T-helper 9 cell (primary cell): ENCODE results near the gene SORCS1.
"Not testable (repeated sequence)": the region's sequence is repeated elsewhere in the genome, so short reads cannot be mapped to it uniquely, and the experiment has no call there.

Source experiments
- DNase-seq: peaks from one replicate; pipeline ENCODE4 v3.0.0-alpha.2; 2020

Gene SORCS1

DNA sequence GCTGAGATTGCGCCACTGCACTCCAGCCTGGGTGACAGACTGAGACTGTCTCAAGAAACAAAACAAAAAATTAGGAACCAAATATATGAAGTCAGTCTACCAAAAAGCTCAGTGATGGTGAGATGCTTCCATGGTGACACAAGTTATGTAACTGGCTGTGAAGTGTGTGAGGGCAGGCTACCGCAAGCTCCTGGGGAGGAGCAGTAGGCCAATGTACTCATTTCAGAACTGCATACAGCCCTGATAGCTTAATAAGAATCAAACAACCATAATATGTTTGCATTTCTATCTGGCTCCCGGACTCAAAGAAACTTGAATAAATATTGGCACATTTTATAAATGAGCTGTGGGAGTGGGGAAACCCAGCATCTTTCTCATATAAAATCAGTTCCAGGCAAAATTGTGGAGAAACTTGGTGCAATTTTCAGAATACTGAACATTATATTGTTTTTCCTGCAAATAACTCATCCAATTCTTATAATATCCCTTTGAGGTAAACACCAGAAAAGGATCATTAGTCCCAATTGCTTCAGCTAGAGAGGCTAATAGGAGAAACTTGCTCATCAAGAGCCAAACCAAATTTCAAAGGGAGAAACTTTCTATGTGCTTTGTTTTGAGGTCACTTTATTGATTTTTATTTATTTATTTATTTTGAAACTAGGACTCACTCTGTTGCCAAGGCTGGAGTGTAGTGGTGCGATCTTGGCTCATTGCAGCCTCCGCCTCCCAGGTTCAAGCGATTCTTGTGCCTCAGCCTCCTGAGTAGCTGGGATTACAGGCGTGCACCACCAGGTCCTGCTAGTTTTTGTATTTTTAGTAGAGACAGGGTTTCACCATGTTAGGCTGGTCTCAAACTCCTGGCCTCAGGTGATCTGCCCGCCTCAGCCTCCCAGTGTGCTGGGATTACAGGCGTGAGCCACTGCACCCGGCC is 127.0 kb downstream of the SORCS1 start:
- no peak for DNase-seq

DNA sequence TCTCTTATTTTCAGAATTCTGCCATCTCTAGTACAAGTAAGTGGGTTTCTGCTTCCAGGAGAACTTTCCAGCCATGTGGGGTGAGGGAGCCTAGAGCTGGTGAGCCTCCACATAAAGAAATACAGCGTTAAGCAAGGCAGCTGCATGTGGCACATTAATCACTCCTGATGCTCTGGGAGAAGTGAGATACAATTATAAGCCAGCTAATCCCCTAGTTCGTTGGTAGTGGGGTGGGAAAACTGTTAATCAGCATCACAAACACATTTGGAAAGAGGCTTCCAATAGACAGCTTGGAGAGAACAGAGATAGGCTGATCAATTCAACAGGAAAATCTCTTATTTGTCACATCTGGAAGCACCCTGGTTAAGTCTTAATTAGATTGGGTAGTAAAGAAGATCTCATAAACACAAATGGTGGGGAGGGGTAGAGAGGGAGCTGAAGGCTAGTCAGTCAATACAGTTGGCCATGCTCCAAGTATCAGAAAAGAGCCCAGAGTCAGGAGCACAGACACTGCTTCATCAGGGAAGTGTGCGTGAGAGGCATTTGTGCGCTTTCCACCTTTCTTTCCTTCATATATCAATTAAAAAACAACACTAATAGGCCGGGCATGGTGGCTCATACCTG is 130.6 kb downstream of the SORCS1 start:
- DNase-seq: no peak

DNA sequence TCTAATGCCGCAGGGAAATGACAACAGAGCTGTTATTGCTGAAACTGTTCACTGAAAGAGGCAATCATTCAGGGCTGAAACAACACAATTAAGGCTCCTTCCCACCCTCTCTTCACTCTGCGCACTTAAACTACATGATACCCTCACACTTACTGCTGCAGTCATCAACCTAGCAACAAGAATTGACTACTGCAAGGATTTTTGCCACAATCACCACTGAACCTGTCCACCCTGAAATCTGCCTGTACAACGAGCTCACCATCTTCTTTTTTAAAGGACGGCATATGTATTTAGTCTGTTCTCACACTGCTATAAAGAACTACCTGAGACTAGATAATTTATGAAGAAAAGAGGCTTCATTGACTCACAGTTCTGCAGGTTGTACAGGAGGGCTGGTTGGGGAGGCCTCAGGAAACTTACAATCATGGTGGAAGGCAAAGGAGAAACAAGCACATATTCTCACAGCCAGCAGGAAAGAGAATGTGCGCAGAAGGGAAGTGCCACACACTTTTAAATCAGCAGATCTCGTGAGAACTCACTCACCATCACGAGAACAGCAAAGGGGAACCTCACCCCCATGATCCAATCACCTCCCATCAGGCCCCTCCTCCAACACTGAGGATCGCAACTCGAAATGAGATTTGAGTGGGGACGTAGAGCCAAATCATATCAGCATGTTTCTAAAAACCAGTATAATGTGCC is 131.7 kb downstream of the SORCS1 start:
- no peak for DNase-seq

DNA sequence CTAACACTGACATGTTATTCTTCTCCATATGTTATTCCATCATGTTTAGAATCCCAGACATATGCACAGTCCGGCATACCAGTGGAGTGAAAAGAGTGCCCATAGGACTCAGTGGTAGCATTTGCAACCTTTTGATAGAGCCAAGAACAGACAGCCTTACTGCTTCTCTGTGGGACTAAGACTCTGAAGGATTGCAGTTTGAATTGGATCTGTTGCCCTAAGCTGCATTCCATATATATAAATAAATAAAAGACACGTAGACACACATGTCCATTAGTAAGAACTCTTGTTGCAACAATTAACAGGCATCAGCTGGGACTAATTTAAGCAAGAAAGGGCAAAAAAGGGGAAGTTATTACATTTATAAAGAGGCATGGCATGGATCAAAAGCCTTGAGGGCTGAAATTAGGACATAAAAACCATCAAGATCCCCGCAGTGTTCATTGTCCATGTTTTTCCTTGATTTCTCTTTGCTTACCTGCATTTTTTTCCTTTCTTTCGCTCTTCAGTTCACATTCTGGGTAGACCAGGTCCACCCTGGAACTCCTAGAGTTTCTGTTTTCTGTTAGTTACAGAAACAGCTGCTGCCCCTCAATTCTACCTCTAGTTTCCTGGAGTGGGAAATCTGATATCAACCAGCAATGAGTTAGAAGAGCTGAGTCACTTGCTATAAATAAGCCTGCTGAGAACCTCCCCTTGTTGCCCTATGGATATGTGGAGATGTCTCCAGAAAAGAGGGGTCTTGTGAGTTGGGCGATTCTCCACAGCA is 132.4 kb downstream of the SORCS1 start:
- DNase-seq: no peak

DNA sequence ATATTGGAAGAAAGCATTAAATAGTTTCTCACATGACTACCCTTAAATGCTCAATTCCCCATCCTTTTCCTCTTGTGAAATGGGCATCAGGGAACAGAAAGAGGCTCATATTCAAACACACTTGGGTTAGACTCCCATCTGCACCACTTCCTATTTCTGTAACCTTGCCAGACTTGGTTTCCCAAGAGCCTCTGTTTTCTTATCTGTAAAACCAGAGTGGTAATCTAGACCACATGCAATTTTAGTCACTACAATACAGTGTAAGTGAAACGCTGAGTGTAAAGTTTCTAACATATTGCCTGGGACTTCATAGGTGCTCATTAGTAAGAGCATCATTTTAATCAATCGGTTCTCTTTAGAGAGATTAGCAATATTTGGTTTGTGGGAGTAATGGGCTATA is 136.3 kb downstream of the SORCS1 start:
- no peak for DNase-seq

DNA sequence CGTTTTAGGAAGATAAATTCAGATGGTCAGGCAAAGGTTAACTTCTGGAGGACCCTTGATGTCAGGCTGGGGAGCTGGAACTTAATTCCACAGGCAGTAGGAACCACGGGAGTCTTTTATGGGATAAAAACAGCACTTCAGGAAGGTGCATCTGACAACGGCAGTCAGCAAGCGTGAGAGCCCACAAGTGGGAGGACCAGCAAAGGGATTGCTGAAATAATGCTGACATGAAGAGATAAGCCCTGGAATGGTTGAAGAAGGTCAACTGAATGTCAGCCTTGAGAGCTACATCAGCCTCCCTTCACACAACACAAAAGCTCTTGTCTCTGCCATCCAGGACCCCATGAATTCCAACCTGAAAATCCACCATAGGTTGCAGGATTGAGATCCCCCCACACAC is 138.8 kb downstream of the SORCS1 start:
- DNase-seq: no peak

DNA sequence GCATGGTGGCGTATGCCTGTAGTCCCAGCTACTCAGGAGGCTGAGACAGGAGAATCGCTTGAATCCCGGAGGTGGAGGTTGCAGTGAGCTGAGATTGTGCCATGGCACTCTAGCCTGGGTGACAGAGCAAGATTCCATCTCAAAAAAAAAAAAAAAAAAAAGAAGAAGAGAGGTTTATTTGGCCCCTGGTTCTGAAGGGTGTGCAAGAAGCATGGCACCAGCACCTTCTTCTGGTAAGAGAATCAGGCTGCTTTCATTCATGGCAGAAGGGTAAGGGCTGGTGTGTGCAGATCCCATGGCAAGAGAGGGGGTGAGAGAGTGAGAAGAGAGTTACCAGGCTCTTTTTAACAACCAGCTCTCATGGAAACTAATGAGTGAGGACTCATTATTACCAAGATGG is 140.5 kb downstream of the SORCS1 start:
- not testable (repeated sequence) for DNase-seq

DNA sequence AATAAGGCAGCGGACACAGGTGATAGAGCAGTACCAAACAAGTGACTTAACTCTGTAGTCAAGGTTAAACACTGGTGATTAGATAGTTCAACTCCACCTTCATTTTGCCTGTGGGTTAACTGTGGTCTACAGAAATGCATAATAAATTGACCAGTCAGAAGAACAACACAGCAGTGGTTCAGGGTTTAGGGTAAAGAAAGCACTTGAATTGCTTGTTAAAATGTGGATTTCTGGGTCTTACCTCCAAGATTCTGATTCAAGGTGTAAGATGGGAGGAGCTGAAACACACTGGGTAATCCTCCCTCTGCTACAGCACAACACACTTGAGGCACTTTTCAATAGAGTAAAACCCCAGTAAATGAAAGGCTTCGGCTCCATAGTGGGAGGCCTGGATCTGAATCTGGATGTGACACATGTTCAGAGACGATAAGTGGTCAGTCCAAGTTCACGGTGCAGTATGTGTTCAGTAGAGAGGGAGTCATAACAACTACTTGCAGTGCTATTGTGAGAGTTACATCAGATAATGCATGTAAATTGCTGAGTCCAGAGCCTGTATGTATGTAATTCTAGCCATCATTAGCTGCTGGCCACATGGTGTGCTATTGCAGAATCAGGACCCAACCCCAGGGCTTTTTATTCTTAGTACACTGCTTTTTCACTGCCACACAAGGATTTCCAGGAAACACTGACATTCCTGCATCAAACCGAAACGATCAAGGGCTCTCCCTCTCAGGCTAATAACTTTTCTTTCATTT is 141.7 kb downstream of the SORCS1 start:
- DNase-seq: no peak

DNA sequence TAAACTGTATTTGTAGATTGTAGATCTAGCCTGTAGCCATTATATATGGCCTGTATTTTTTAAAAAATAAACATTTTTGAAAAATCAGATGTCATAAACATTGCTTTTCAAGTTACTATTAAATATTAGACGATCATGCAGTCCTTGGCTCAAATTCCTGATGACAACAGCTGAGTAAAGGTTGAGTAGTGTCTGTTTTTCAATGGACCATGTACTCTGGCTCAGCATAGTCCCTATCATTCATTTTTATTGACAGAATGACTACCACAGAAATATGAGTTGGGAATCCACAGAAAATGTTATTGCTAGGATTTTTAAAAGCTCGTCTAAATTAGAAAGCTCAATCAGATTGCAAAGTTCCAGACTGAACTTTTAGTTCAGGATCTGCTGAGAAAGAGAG is 145.4 kb downstream of the SORCS1 start:
- no peak for DNase-seq

DNA sequence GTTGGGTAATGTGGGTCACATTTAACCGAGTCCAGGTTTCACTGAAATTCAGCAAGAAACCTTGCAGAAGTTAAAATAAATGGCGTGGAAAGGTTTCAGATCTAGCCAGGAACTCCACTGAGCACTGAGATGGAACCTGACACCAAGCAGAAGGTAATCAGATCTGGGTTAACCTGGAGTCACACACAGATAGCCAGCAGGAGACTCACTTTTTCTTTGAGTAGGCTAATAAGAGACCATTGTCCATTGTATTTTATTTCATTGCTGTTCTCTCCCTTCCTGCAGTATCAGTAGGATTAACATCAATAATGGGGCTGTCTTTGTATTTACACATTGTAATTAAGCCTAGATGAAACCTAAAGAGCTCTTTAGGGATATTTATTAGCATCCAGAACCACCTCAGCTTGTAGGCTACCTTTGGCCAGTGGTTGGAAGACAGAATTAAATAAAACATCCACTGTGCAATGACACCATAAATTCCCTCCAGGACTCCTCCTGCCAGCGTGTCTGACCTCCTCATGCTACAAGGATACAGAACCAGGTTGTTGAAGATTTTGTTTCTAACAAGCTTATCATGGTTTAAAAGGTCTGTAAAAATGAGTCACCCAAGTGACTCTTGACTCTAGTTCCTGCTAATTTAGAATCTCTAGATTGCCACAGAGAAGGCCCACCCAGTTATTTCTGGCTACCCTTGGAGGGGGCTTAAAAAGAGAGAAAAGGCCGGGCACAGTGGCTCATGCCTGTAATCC is 151.1 kb downstream of the SORCS1 start:
- no peak for DNase-seq

DNA sequence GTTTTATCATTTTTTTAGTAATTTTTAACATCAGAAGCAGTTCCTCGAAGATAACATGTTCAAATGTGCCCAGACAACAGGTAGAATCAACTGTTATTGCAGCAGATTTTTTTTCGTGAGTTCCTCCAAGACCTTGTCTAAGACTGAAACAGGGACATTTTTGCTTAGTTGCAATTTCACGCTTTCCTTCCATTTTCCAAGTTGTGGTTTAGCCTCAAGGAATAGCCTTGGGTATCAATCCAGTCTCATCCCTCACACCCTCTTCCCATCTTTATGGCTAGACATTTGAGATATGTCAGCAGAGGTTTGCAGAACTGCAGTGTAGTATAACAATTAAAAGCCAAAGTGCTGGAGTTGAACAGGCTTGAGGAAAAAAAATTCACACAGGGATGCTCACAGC is 152.5 kb downstream of the SORCS1 start:
- DNase-seq: no peak

DNA sequence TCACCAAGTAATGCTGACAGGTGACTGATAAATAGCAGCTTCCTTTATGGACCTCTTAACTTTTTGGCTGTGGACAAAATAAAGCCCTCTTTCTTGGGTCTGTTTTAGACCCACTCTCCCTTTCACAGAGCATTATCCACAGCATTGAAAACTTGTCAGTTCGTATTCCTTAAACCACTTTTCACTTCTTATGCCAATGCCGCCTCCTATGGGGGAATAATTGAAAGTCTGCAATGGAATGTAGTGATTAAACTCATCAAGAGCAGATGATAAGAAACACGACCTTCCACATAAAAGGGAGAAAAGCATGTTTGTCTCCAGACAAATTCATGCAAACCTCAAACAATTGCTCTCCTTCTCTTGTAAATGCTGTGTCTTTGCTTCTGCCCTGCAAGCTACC is 153.4 kb downstream of the SORCS1 start:
- no peak for DNase-seq

DNA sequence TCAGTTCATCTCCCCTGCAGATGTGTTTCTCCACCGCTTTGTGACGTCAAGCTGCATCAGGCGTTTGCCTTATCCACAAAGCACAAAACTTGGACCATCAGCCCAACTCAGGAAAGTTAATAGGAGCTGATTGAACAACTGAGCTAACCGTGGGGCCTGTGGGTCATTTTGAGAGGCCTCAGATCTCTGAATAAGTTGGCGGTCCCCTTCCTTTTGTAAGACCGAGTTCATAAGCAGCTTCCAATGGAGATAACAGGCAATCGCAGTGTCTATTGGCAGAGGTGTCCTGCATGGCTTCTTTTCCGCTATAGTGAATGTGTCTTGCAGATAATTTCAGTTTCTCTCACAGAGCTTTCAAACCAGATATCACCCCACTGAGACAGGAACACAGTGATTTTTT is 154.0 kb downstream of the SORCS1 start:
- DNase-seq: no peak

DNA sequence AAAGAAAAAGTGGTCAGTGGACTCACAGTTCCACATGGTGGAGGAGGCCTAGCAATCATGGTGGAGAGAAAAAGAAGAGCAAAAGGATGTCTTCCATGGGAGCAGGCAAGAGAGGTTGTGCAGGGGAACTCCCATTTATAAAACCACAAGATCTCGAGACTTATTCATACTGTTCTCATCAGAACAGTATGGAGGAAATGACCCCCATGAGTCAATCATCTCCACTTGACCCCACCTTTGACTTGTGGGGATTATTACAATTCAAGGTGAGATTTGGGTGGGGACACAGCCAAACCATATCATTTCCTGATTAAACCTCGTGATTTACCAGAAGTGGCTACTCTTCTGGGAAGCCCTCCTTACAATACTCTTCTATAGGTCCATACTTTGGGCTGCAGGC is 160.1 kb downstream of the SORCS1 start:
- no peak for DNase-seq

DNA sequence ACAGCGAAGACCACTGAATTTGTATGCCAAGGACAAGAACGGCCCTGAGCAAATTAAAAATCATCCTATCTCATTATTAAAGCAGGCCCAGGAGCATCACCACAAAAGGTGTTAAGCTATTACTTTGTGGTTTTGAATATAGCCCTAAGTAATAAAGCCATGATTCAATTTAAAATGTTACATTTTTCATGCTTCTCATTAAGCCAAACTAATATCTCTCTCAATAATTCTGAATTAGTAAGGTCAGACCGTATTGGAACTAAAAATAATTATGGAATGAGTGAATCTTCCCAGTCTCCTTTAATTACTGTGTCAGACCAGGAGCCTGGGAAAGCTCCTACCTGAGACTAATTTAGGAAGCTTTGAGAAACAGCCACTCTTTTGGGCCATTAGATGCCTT is 162.4 kb downstream of the SORCS1 start:
- no peak for DNase-seq

DNA sequence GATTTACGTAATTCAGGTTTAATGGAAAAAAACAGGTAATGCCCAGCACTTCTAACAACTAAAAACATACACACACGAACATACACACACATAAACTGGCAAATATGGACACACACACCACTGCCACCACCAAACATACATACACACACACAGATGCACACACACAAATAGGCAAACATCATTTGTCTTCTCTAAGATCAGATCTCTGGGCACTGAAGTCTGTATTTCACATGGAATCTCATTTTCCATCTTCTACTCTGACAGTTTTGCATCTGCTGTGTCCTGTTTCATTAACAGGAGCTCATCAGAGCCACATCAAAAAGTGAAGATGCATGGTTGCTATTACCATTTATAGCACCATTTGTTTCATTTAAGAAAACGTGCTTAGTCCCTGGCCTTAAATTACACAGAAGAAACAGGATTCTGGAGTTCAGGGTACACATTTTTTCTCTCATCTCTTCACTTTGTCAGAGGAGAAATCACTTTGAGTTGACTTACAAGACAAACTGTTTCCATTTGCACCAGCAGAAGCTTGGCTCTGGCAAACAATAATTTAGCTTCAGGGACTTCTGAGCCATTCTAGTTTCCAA is 165.3 kb downstream of the SORCS1 start:
- DNase-seq: no peak

DNA sequence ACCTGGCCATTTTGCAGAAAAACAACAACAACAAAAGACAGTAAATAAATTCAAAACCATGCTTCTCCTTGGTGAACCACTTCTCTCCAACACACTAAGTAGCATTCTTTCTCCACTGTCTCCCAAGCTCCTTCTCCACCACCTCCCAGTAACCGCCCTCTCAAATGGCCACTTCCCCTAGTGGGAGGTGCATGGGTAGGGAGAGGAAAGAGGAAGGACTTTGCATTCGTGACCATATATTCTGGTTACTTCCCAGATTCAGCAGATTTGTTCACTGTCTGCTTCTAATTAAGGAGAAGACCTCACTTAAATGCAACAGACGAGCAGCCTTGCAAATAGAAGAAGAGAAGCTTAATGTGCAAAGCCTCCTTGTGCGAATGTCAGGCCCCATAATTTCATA is 166.8 kb downstream of the SORCS1 start:
- no peak for DNase-seq

DNA sequence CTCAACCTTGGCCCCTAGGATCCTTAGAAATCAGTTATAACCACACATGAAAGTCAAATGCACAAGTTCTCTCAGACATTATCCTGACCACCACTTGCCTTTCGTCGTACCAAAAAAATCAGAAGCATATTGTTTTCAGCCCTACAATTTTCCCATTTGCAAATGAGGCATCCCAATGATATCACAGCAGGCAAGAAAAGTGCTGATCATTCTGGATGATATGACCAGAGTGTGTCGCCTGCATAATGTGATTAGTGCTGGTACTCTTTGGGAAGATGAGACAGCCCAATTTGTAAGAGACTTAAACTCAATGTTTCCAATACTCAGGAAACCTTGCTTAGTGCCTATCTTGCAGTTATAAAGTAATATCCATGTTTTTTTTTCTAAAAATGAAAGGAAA is 168.0 kb downstream of the SORCS1 start:
- no peak for DNase-seq

DNA sequence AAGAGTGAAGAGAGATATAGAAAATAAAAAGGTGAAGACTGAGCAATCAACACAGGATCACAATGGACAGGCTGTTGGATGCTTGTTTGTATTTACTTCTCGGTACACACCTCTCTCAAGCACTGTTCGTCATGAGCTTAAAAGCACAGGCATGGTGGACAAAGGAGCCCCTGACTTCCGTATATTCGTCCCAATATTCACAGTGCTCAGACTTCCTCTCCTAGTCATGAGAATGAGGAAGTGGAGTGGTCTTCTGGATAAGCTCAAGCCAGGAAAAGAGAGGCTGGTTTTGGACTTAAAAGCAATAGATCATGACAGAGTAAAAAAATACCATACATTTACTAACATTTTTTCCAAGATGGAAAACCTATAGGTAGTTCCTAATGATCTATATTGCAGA is 172.5 kb downstream of the SORCS1 start:
- no peak for DNase-seq

DNA sequence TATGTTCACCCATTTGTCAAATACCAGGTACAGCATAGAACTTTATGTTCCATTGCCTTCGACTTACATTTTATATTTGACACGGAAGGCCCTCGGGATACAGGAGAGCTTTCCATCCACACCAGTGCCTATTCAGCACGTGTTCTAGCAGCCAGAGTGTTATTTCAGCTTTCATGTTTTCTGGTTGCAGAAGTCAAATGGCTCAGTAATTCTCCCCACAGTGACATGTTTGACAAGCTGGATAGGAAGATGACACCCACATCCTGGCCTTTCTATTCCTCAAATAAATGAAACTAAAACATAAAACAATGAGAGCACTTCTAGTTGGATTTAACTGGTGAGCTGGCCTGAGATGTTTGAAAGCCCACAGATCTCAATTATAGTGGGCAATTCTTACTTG is 173.4 kb downstream of the SORCS1 start:
- no peak for DNase-seq

DNA sequence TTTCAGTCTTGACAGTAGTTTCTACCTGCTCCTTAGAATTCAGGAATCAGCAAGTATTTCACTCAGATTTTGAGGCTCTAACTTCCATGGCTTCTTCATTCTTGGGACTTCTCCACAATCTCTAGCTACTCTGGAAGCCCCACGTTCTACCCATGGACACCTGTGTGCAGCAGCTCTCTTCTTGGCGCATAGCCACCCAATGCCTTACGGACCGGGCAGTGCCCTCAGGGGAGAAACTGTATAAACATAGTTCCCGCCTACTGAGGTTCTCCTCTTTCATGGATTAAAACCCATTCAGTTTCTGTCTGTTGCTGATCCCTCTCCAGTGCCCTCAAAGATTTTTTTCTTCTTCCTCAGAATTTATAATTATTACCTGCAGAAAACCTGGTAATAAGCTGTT is 177.1 kb downstream of the SORCS1 start:
- DNase-seq: no peak
